K562 (cell line): ENCODE data around the gene TAF4. TPM values are rescaled to one million over a fixed set of nuclear protein-coding genes. Genes with fewer than 3 reads are reported as not detected.

Source experiments
- HOMEZ ChIP-seq: fragments of 250-450 bp; sonication (Bioruptor Pico); IDR thresholded peaks from 2 replicates; pipeline ENCODE4 v1.4.0; 2020; ENCODE audit warnings: mild to moderate bottlenecking, moderate library complexity
- KDM5B ChIP-seq: fragments of 200-600 bp; sonication (generic); IDR thresholded peaks from 2 replicates; pipeline ENCODE4 v1.6.1; 2012; ENCODE audit warnings: low read depth, mild to moderate bottlenecking, moderate library complexity, low read length, control low read depth, inconsistent platforms; ENCODE audit not compliant: insufficient replicate concordance
- MAZ ChIP-seq, 2 experiments: fragments of 450-650 bp in 1 of 2; sonication (generic) in 1 of 2; formaldehyde crosslinking; IDR thresholded peaks in 1 of 2; conservative IDR thresholded peaks in 1 of 2; 2 replicates each; pipeline versions ENCODE4 v1.4.0 to v1.5.0; 2020; ENCODE audit warnings: mild to moderate bottlenecking in 1 of 2, missing genetic modification reagents in 1 of 2
- PKNOX1 ChIP-seq: fragments of 450-650 bp; IDR thresholded peaks from 2 replicates; pipeline ENCODE4 v1.6.1; 2016
- POLR2A ChIP-seq: fragments of 450-650 bp; conservative IDR thresholded peaks from 2 replicates; pipeline ENCODE4 v1.6.1; 2016
- SRSF1 ChIP-seq: fragments of 200-400 bp; formaldehyde crosslinking; IDR thresholded peaks from 2 replicates; pipeline ENCODE4 v1.6.1; 2017; ENCODE audit warnings: mild to moderate bottlenecking, low read depth, low read length, moderate library complexity
- TCFL5 ChIP-seq: fragments of 250-450 bp; sonication (Bioruptor Pico); conservative IDR thresholded peaks from 2 replicates; pipeline ENCODE4 v1.6.1; 2021; ENCODE audit warnings: mild to moderate bottlenecking, moderate library complexity, matching md5 sums
- polyA plus RNA-seq, 8 experiments: library from polyadenylated mRNA; depleted of rRNA in 4 of 8; stranded (reverse) in 5 of 8; unstranded in 3 of 8; fragments of >200 nt; fragmentation: Nextera tagmentation in 2 of 8; fragmentation: Illumina TruSeq in 1 of 8; extraction: Ambion mirVana in 2 of 8; extraction: Trizol in 1 of 8; gene quantifications; 2 replicates each; pipeline versions ENCODE4 v1.2.1 to v1.2.3, GENCODE V29; 2011 to 2014; ENCODE audit warnings: inconsistent platforms in 1 of 8, missing spikeins in 1 of 8
- total RNA-seq, 7 experiments: library from RNA; depleted of rRNA in 6 of 7; stranded (reverse); fragments of >200 nt in 6 of 7; fragmentation: Illumina TruSeq in 2 of 7; extraction: Trizol in 2 of 7; gene quantifications; 2 replicates each; pipeline versions ENCODE4 v1.2.1 to v1.2.3, GENCODE V29; 2011 to 2021; ENCODE audit warnings: low replicate concordance in 1 of 7
- TF ChIP-seq, protein P1 (sequence below), 2 experiments: fragments of 450-650 bp; formaldehyde crosslinking in 1 of 2; IDR thresholded peaks; 2 replicates each; pipeline versions ENCODE4 v1.4.0 to v1.6.1; 2014 to 2020; ENCODE audit warnings: mild to moderate bottlenecking in 2 of 2, borderline replicate concordance in 1 of 2, low read depth in 1 of 2

TAF4 gene
- total and polyA plus RNA-seq, 9 of the 15 experiments (the other 6 are each of a cell fraction or from before 2014, with no cell fraction given): 0.44 to 28.3 (median 5.6) TPM

GRCh38 chr20:62053465-62054196 is 12.1 kb downstream of the TAF4 start (continued):
- TF ChIP-seq, protein P1, sequence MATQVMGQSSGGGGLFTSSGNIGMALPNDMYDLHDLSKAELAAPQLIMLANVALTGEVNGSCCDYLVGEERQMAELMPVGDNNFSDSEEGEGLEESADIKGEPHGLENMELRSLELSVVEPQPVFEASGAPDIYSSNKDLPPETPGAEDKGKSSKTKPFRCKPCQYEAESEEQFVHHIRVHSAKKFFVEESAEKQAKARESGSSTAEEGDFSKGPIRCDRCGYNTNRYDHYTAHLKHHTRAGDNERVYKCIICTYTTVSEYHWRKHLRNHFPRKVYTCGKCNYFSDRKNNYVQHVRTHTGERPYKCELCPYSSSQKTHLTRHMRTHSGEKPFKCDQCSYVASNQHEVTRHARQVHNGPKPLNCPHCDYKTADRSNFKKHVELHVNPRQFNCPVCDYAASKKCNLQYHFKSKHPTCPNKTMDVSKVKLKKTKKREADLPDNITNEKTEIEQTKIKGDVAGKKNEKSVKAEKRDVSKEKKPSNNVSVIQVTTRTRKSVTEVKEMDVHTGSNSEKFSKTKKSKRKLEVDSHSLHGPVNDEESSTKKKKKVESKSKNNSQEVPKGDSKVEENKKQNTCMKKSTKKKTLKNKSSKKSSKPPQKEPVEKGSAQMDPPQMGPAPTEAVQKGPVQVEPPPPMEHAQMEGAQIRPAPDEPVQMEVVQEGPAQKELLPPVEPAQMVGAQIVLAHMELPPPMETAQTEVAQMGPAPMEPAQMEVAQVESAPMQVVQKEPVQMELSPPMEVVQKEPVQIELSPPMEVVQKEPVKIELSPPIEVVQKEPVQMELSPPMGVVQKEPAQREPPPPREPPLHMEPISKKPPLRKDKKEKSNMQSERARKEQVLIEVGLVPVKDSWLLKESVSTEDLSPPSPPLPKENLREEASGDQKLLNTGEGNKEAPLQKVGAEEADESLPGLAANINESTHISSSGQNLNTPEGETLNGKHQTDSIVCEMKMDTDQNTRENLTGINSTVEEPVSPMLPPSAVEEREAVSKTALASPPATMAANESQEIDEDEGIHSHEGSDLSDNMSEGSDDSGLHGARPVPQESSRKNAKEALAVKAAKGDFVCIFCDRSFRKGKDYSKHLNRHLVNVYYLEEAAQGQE (IDR thresholded peaks at IDR 0.05; ENCODE audit: borderline replicate concordance): no peak
- TF ChIP-seq, protein P1 (CRISPR knock-in tag; IDR thresholded peaks at IDR 0.05; ENCODE audit: low read depth): no peak
- TF ChIP-seq POLR2A: no peak
- no peak for TF ChIP-seq TCFL5 (CRISPR knock-in tag)
- TF ChIP-seq SRSF1: no peak
- no peak for TF ChIP-seq HOMEZ
- no peak for TF ChIP-seq PKNOX1
- TF ChIP-seq KDM5B: no peak
- no peak for TF ChIP-seq MAZ (CRISPR knock-in tag; conservative IDR thresholded peaks at IDR 0.05 in 1 of 2, IDR thresholded peaks at IDR 0.05 in 1 of 2)
